WTC11 (cell line): ENCODE results near the gene NOS3. TPM values are rescaled to one million over a fixed set of nuclear protein-coding genes. Genes with fewer than 3 reads are reported as not detected.

ENCODE experiments used
- ATAC-seq: fragments of 200-7000 bp; cut with Tn5 transposase; 2 replicates; pipeline ENCODE4 v1.10.0; 2021; ENCODE audit warnings: mild to moderate bottlenecking, moderate library complexity
- CTCF ChIA-PET: fragments of 300-600 bp; sonication (Branson Sonifier 250); formaldehyde crosslinking; loops from one replicate; lab custom pipeline; 2021; ENCODE audit warnings: antibody characterized with exemption; lab: Charles Lee
- POLR2A ChIA-PET: fragments of 350-600 bp; sonication (Branson Sonifier 250); formaldehyde crosslinking; loops from one replicate; lab custom pipeline; 2021; ENCODE audit warnings: antibody characterized with exemption; lab: Charles Lee
- DNase-seq: peaks from one replicate; pipeline ENCODE4 v3.0.0; 2021; ENCODE audit warnings: low spot score
- H3K27ac Mint-ChIP-seq: 2 replicates; pipeline ENCODE4 v1.8.0; 2021; ENCODE audit warnings: mixed read lengths
- H3K27me3 Mint-ChIP-seq: 2 replicates; pipeline ENCODE4 v1.8.0; 2021; ENCODE audit warnings: low read depth, mild to moderate bottlenecking, moderate library complexity, mixed read lengths
- H3K36me3 Mint-ChIP-seq: 2 replicates; pipeline ENCODE4 v1.8.0; 2021; ENCODE audit warnings: mixed read lengths
- H3K4me1 Mint-ChIP-seq: 2 replicates; pipeline ENCODE4 v1.8.0; 2022; ENCODE audit warnings: mixed read lengths
- H3K4me3 Mint-ChIP-seq: 2 replicates; pipeline ENCODE4 v1.8.0; 2021; ENCODE audit warnings: mild to moderate bottlenecking, moderate library complexity, mixed read lengths
- H3K9me3 Mint-ChIP-seq: 2 replicates; pipeline ENCODE4 v1.8.0; 2021; ENCODE audit warnings: mixed read lengths
- AR ChIP-seq: fragments of 250-450 bp; sonication (Bioruptor Pico); IDR thresholded peaks from 2 replicates; pipeline ENCODE4 v1.9.0; 2021; ENCODE audit warnings: mild to moderate bottlenecking
- ATF3 ChIP-seq: sonication (generic); formaldehyde crosslinking; conservative IDR thresholded peaks from 2 replicates; pipeline ENCODE4 v1.8.1; 2022; ENCODE audit warnings: mild to moderate bottlenecking, missing genetic modification reagents
- CBFB ChIP-seq: sonication (generic); formaldehyde crosslinking; IDR thresholded peaks from 2 replicates; pipeline ENCODE4 v1.8.1; 2022; ENCODE audit warnings: mild to moderate bottlenecking, low read depth, missing genetic modification reagents
- FOXP1 ChIP-seq: sonication (generic); formaldehyde crosslinking; IDR thresholded peaks from 2 replicates; pipeline ENCODE4 v1.8.0; 2022; ENCODE audit warnings: missing genetic modification reagents, mild to moderate bottlenecking, moderate library complexity, borderline replicate concordance
- GABPB1 ChIP-seq: sonication (generic); formaldehyde crosslinking; IDR thresholded peaks from 2 replicates; pipeline ENCODE4 v1.8.1; 2023; ENCODE audit warnings: mild to moderate bottlenecking, missing genetic modification reagents
- MXD4 ChIP-seq: fragments of 250-450 bp; sonication (Bioruptor Pico); IDR thresholded peaks from 2 replicates; pipeline ENCODE4 v1.8.0; 2021; ENCODE audit warnings: mild to moderate bottlenecking, moderate library complexity, borderline replicate concordance
- PREB ChIP-seq: sonication (generic); formaldehyde crosslinking; IDR thresholded peaks from 2 replicates; pipeline ENCODE4 v1.8.1; 2022; ENCODE audit warnings: mild to moderate bottlenecking, missing genetic modification reagents, moderate library complexity, borderline replicate concordance
- RELA ChIP-seq: sonication (generic); formaldehyde crosslinking; IDR thresholded peaks from 2 replicates; pipeline ENCODE4 v1.8.1; 2022; ENCODE audit warnings: missing genetic modification reagents, mild to moderate bottlenecking, borderline replicate concordance
- STAT6 ChIP-seq: sonication (generic); formaldehyde crosslinking; conservative IDR thresholded peaks from 2 replicates; pipeline ENCODE4 v1.8.1; 2023; ENCODE audit warnings: mild to moderate bottlenecking, low read depth, missing genetic modification reagents, moderate library complexity
- TCF7 ChIP-seq: sonication (generic); formaldehyde crosslinking; IDR thresholded peaks from 2 replicates; pipeline ENCODE4 v1.8.0; 2022; ENCODE audit warnings: mild to moderate bottlenecking, low read depth, missing genetic modification reagents, moderate library complexity
- TP53 ChIP-seq: sonication (generic); formaldehyde crosslinking; IDR thresholded peaks from 2 replicates; pipeline ENCODE4 v1.8.1; 2023; ENCODE audit warnings: mild to moderate bottlenecking, missing genetic modification reagents
- USF1 ChIP-seq: sonication (generic); formaldehyde crosslinking; IDR thresholded peaks from 2 replicates; pipeline ENCODE4 v1.8.0; 2022; ENCODE audit warnings: mild to moderate bottlenecking, missing genetic modification reagents
- ZBTB43 ChIP-seq: sonication (generic); formaldehyde crosslinking; IDR thresholded peaks from 2 replicates; pipeline ENCODE4 v1.8.1; 2023; ENCODE audit warnings: mild to moderate bottlenecking, missing genetic modification reagents
- ZNF263 ChIP-seq: sonication (generic); formaldehyde crosslinking; IDR thresholded peaks from 2 replicates; pipeline ENCODE4 v1.8.1; 2022; ENCODE audit warnings: low read depth, mild to moderate bottlenecking, moderate library complexity, missing genetic modification reagents
- ZNF423 ChIP-seq: fragments of 250-450 bp; sonication (Bioruptor Pico); IDR thresholded peaks from 2 replicates; pipeline ENCODE4 v2.1.2; 2022; ENCODE audit warnings: mild to moderate bottlenecking, moderate library complexity
- total RNA-seq: library from RNA; stranded (reverse); gene quantifications from 3 replicates; pipeline ENCODE4 v1.2.3, GENCODE V29; 2021

The NOS3 gene
- total RNA-seq, 1 experiment from 2014 or later, result 6.6 TPM

- no peak for TF ChIP-seq STAT6 (CRISPR knock-in tag)
- TF ChIP-seq RELA, result no peak
- TF ChIP-seq ZNF263, result no peak
- TF ChIP-seq ATF3 (CRISPR knock-in tag), result no peak
- peak; percentile 47; the same call in 1 of the 2 replicates for TF ChIP-seq USF1 (CRISPR knock-in tag)
- no peak for TF ChIP-seq PREB (CRISPR knock-in tag)
These were observed 14.1 kb upstream of the NOS3 start (continued) for GRCh38 chr7:150976529-150977381.

GRCh38 chr7:150977382-150978125, 13.3 kb upstream of the NOS3 start:
- Mint-ChIP-seq H3K4me1 (peaks cover 49% of the 10 kb centered on the region), H3K4me3 (peak overlapping the region; percentile 83), H3K36me3 (no peaks in the 10 kb centered on the region), H3K9me3 (no peaks in the 10 kb centered on the region), H3K27me3 (peaks cover 59% of the 10 kb centered on the region), H3K27ac (no peak overlapping the region)
- ChIA-PET POLR2A (interaction anchor here (1.3 kb wide), 1 partner anchor 15 kb away, joined by 4 read pairs; no protein-coding TSS in a partner anchor), CTCF (interaction anchor here (0.9 to 1.6 kb wide), 11 partner anchors 8 to 85 kb away, joined by 3 to 6 read pairs (median 5); no protein-coding TSS in a partner anchor)
- ATAC-seq (peak; percentile 1), DNase-seq (no peak)
- TF ChIP-seq ZBTB43 (CRISPR knock-in tag), result no peak
- no peak for TF ChIP-seq CBFB
- no peak for TF ChIP-seq GABPB1 (CRISPR knock-in tag)
- TF ChIP-seq FOXP1, result no peak
- no peak for TF ChIP-seq TP53 (CRISPR knock-in tag)
- TF ChIP-seq TCF7 (CRISPR knock-in tag), result no peak
- no peak for TF ChIP-seq MXD4 (CRISPR knock-in tag)
- TF ChIP-seq AR, result no peak
- TF ChIP-seq ZNF423 (CRISPR knock-in tag), result no peak
